Measurements from ENCODE around the gene PCNX3. TPM values are rescaled to one million over a fixed set of nuclear protein-coding genes. Genes with fewer than 3 reads are reported as not detected.

Gene PCNX3
- total and polyA plus RNA-seq, 10 of the 15 experiments (the other 5 are each of a cell fraction or from before 2014, with no cell fraction given) = 0.03 to 46.6 (median 8.4) TPM

- TF ChIP-seq CHD2 (IDR thresholded peaks at IDR 0.05; ENCODE audit: borderline replicate concordance, low read depth, low read length) = no peak; the same call in 1 of the 2 replicates
- TF ChIP-seq POLR2A (IDR thresholded peaks at IDR 0.05; ENCODE audit: low read depth, low read length) = peak; percentile 71
- TF ChIP-seq, protein P1, sequence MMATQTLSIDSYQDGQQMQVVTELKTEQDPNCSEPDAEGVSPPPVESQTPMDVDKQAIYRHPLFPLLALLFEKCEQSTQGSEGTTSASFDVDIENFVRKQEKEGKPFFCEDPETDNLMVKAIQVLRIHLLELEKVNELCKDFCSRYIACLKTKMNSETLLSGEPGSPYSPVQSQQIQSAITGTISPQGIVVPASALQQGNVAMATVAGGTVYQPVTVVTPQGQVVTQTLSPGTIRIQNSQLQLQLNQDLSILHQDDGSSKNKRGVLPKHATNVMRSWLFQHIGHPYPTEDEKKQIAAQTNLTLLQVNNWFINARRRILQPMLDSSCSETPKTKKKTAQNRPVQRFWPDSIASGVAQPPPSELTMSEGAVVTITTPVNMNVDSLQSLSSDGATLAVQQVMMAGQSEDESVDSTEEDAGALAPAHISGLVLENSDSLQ (IDR thresholded peaks at IDR 0.05) = peak; percentile 45
- peak; percentile 83 for TF ChIP-seq BCL11A (IDR thresholded peaks at IDR 0.05; ENCODE audit: low read depth, low read length)
Measured at GRCh38 chr11:65588199-65589054, 27.1 kb upstream of the PCNX3 start (continued).

- no TSS peak for BruUV-seq (replicated peaks)
- Histone ChIP-seq H3K79me2 (ENCODE audit: control insufficient read depth, insufficient read depth, low read length) (peaks cover 16% of the 10 kb centered on the region), H4K20me1 (ENCODE audit: control insufficient read depth, insufficient read depth) (no peaks in the 10 kb centered on the region), H3K9me3 (replicated peaks; ENCODE audit: control insufficient read depth, insufficient read depth, low read length) (no peaks in the 10 kb centered on the region), H3K9ac (ENCODE audit: control insufficient read depth, insufficient read depth, low read length) (peak overlapping the region; percentile 19; the same call in 1 of the 2 replicates), H2AFZ (ENCODE audit: control insufficient read depth, low read depth, low read length) (no peak overlapping the region), H3K36me3 (ENCODE audit: control insufficient read depth in 2 of 2, insufficient read depth in 2 of 2, low read length in 1 of 2) (peaks cover 2 to 9% of the 10 kb centered on the region in 2 experiments; a peak in 3 of 4 replicates), H3K27me3 (replicated peaks in 1 of 2; ENCODE audit: control insufficient read depth in 2 of 2, insufficient read depth in 2 of 2, low read length in 1 of 2) (no peaks in the 10 kb centered on the region), H3K4me3 (no peak overlapping the region), H3K4me2 (ENCODE audit: control insufficient read depth, insufficient read depth) (peak overlapping the region; percentile 46), H3K27ac (ENCODE audit: control insufficient read depth, insufficient read depth) (peak overlapping the region; percentile 97), H3K4me1 (ENCODE audit: control insufficient read depth, insufficient read depth, low read length) (peaks cover 45% of the 10 kb centered on the region)
- in situ Hi-C loops (cut with MboI) = no loop called here
- intact Hi-C loops (cut with micrococcal nuclease; ENCODE audit: unreplicated experiment) = no loop called here
- WGBS (ENCODE audit: insufficient coverage, insufficient replicate concordance, low lambda C conversion rate, missing lambda C conversion rate) = 74% methylated on average over 7 of the region's 9 CpGs
- POLR2A ChIA-PET = interaction anchor here (0.7 to 6.0 kb wide), 11 partner anchors 13 to 171 kb away, joined by 3 to 129 read pairs (median 3); partner anchors contain the start of genes EHBP1L1, FAM89B, MAP3K11 and SIPA1
- CTCF ChIA-PET = interaction anchor here (0.6 to 5.9 kb wide), 12 partner anchors 12 to 928 kb away, joined by 3 to 130 read pairs (median 4); partner anchors contain the start of genes EHBP1L1, FAM89B, MAP3K11 and PCNX3
- peak; percentile 31 for FAIRE-seq
- peak; percentile 54 for ATAC-seq
- DNase-seq (ENCODE audit: low read depth, low spot score) = no peak
- RAD21 ChIA-PET (ENCODE audit: unreplicated experiment) = interaction anchor here (0.6 to 6.5 kb wide), 10 partner anchors 13 to 315 kb away, joined by 3 to 132 read pairs (median 4); partner anchors contain the start of genes EHBP1L1, FAM89B, PCNX3 and ZNRD2
- SMC1A ChIA-PET (ENCODE audit: uncharacterized antibody, unreplicated experiment) = interaction anchor here (0.9 to 6.2 kb wide), 11 partner anchors 9 to 228 kb away, joined by 3 to 93 read pairs (median 4); partner anchors contain the start of genes EHBP1L1, FAM89B, PCNX3 and ZNRD2
- TF ChIP-seq SIX5 (IDR thresholded peaks at IDR 0.05; ENCODE audit: low read depth, low read length, severe bottlenecking) (no peak), NFIC (IDR thresholded peaks at IDR 0.05; ENCODE audit: low read depth, low read length) (no peak), ZBTB11 (CRISPR knock-in tag; IDR thresholded peaks at IDR 0.05) (no peak), CBFB (IDR thresholded peaks at IDR 0.05; ENCODE audit: low read depth) (peak; percentile 76; the same call in 1 of the 2 replicates), SMAD5 (IDR thresholded peaks at IDR 0.05; ENCODE audit: low read depth) (no peak), MEF2A (IDR thresholded peaks at IDR 0.05; ENCODE audit: insufficient read depth, low read depth, low read length) (no peak), HDAC2 (IDR thresholded peaks at IDR 0.05) (no peak)
- TF ChIP-seq, protein P2, sequence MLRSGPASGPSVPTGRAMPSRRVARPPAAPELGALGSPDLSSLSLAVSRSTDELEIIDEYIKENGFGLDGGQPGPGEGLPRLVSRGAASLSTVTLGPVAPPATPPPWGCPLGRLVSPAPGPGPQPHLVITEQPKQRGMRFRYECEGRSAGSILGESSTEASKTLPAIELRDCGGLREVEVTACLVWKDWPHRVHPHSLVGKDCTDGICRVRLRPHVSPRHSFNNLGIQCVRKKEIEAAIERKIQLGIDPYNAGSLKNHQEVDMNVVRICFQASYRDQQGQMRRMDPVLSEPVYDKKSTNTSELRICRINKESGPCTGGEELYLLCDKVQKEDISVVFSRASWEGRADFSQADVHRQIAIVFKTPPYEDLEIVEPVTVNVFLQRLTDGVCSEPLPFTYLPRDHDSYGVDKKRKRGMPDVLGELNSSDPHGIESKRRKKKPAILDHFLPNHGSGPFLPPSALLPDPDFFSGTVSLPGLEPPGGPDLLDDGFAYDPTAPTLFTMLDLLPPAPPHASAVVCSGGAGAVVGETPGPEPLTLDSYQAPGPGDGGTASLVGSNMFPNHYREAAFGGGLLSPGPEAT (IDR thresholded peaks at IDR 0.05; ENCODE audit: low read depth) = 0 out of 2 replicates have a peak, but pooled peaks have one; percentile 20
Measured at GRCh38 chr11:65589444-65590239, 25.9 kb upstream of the PCNX3 start.
